ENCODE data around the gene OTOG.

DNA sequence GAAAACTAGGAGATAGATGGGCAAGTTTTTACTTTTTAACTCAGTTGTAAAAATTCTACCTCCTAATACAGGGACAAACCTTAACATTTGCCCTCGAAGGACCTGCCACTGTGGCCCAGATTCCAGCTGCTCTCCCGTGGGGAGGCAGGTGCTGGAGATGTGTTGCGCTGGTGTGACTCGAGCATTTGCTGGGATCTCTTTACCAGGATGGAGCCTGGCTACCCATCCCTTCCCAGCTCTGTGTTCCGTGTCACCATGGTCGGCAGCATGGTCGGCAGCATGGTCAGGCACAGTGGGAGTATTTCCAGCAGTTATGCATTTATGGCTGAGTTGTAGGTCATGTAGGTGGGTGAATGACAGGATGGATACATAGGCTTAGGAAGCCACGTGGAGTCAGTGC lies 41.1 kb downstream of the OTOG start:
- TF ChIP-seq, protein P1, sequence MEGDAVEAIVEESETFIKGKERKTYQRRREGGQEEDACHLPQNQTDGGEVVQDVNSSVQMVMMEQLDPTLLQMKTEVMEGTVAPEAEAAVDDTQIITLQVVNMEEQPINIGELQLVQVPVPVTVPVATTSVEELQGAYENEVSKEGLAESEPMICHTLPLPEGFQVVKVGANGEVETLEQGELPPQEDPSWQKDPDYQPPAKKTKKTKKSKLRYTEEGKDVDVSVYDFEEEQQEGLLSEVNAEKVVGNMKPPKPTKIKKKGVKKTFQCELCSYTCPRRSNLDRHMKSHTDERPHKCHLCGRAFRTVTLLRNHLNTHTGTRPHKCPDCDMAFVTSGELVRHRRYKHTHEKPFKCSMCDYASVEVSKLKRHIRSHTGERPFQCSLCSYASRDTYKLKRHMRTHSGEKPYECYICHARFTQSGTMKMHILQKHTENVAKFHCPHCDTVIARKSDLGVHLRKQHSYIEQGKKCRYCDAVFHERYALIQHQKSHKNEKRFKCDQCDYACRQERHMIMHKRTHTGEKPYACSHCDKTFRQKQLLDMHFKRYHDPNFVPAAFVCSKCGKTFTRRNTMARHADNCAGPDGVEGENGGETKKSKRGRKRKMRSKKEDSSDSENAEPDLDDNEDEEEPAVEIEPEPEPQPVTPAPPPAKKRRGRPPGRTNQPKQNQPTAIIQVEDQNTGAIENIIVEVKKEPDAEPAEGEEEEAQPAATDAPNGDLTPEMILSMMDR (IDR thresholded peaks at IDR 0.05; ENCODE audit: low read length): no peak
- TF ChIP-seq EZH2phosphoT487 (IDR thresholded peaks at IDR 0.05; ENCODE audit: low read length): no peak
